ENCODE data around the gene MPIG6B.

DNA sequence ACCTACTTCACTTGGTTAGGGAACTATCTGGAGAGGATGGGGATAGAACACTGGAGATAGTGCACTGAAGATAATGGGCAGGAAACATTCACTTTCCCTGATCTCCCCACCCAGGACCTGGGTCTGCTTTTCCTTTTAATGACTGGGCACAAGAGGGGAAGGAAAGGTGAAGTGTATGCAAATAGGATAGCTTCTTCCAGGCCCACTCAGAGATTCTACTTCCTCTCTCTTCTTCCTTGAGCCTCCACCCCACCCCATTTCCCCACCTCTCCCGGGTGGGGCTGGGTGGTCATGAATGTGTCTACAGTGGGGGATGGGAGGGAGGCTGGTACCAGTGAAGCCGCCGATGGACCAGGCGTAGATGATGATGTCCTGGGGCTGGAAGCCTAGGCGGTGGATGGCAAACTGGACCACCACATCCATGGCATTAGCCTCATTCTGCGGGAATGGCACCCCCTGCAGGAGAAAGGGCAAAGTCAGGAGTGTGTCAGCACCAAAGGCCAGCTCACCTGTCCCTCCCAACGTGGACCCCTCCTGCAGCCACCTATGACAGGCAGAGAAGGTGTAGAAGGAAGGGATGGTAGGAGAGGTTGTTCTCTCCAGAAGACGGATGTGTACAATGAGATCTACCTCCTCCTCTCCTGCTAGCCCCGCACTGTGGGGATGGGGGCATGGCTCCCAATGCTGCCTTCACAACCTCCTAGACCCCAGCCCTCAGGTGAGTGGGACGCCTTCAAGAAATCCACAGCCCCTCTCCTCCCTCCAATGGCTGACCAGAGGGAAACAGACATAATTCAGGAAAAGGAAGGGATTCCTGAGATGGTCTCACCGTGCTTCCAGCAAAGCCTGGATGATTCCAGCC, 33.7 kb upstream of the MPIG6B start:
- TF ChIP-seq CTCF (IDR thresholded peaks at IDR 0.05; ENCODE audit: insufficient read depth, low read length) (peak; percentile 35), POLR2AphosphoS5 (IDR thresholded peaks at IDR 0.05; ENCODE audit: low read depth) (no peak)

All from HL-60 (cell line).